Left lung (tissue), 10 donors: ENCODE results near the gene WHRN. TPM values are rescaled to one million over a fixed set of nuclear protein-coding genes. Genes with fewer than 3 reads are reported as not detected.

Experiments
- ATAC-seq: fragments of 200-7000 bp; cut with Tn5 transposase; one replicate; pipeline ENCODE4 v1.9.1; 2020; ENCODE audit warnings: moderate library complexity
- DNase-seq, 4 donors: peaks; one replicate each; pipeline ENCODE4 v3.0.0-alpha.2; 2013 to 2020
- H3K27ac ChIP-seq, 2 donors: fragments of 200-600 bp; sonication (generic) in 1 of 2; one replicate each; pipeline versions ENCODE4 v1.5.0 to v1.8.0; 2020 to 2021
- H3K27me3 ChIP-seq, 2 donors: fragments of 200-600 bp; sonication (generic) in 1 of 2; one replicate each; pipeline versions ENCODE4 v1.5.0 to v1.8.0; 2020 to 2021
- H3K36me3 ChIP-seq, 2 donors: fragments of 200-600 bp; sonication (generic) in 1 of 2; one replicate each; pipeline versions ENCODE4 v1.5.0 to v1.8.0; 2020 to 2021
- H3K4me1 ChIP-seq, 2 donors: fragments of 200-600 bp; one replicate each; pipeline ENCODE4 v1.8.0; 2021
- H3K4me3 ChIP-seq, 2 donors: fragments of 200-600 bp; sonication (generic) in 1 of 2; one replicate each; pipeline versions ENCODE4 v1.5.0 to v1.8.0; 2020 to 2021; ENCODE audit warnings: mild to moderate bottlenecking in 1 of 2
- H3K9me3 ChIP-seq, 2 donors: fragments of 200-600 bp; sonication (generic) in 1 of 2; one replicate each; pipeline versions ENCODE4 v1.5.0 to v1.8.0; 2020 to 2021
- intact Hi-C, 2 donors: fragments of 100-400 bp; cut with DNase I; formaldehyde crosslinking; loops; one replicate each; pipeline versions ENCODE4 v1.11.2 to v1.14.2; 2022
- polyA plus RNA-seq, 6 donors: library from polyadenylated mRNA; unstranded; fragments of 120-200 nt; gene quantifications; one replicate each; pipeline ENCODE4 v1.2.1, GENCODE V29; 2013; ENCODE audit not compliant: insufficient read length in 6 of 6
- total RNA-seq, 2 donors: library from RNA; stranded (reverse); fragmentation: NEBNext Ultra II Directional; extraction: Animal tissue kit (Norgen Biotek cat#: 25700); gene quantifications; one replicate each; pipeline ENCODE4 v1.2.1, GENCODE V29; 2021
- TF ChIP-seq, protein P1 (sequence below), 2 donors: fragments of 200-600 bp; sonication (generic) in 1 of 2; IDR thresholded peaks; one replicate each; pipeline versions ENCODE4 v1.5.0 to v1.8.0; 2021; ENCODE audit warnings: antibody characterized with exemption in 2 of 2
- donor health status: DM: no; HTN: yes; CAD: no.
- donor health status: DM: no; HTN: no; CAD: no.

The WHRN gene
- total and polyA plus RNA-seq, 8 donors, result 5.1 to 17.3 (median 10.7) TPM

DNA sequence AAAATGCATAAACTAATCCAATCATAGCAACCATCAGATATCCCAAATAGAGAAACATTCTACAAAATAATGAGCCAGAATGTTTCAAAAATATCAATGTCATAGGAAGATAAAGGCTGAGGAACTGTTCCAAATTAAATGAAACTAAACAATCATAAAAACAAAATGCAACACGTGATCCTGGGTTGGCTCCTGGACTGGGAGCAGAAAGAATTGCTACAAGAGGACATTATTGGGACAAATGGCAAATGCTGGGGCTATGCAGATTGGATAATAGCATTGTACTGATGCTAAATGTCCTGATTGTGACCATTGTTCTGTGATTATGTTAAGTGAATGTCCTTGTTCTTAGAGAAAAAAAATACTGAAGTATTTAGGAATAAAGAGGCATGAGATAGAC lies 63.3 kb downstream of the WHRN start:
- TF ChIP-seq, protein P1, sequence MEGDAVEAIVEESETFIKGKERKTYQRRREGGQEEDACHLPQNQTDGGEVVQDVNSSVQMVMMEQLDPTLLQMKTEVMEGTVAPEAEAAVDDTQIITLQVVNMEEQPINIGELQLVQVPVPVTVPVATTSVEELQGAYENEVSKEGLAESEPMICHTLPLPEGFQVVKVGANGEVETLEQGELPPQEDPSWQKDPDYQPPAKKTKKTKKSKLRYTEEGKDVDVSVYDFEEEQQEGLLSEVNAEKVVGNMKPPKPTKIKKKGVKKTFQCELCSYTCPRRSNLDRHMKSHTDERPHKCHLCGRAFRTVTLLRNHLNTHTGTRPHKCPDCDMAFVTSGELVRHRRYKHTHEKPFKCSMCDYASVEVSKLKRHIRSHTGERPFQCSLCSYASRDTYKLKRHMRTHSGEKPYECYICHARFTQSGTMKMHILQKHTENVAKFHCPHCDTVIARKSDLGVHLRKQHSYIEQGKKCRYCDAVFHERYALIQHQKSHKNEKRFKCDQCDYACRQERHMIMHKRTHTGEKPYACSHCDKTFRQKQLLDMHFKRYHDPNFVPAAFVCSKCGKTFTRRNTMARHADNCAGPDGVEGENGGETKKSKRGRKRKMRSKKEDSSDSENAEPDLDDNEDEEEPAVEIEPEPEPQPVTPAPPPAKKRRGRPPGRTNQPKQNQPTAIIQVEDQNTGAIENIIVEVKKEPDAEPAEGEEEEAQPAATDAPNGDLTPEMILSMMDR (IDR thresholded peaks at IDR 0.05), result no peak
- DNase-seq, result peak in 1 of 4 donors; percentile 24
- Histone ChIP-seq H3K27ac (no peak overlapping the region), H3K4me3 (no peak overlapping the region), H3K36me3 (no peaks in the 10 kb centered on the region), H3K27me3 (no peaks in the 10 kb centered on the region), H3K9me3 (no peaks in the 10 kb centered on the region), H3K4me1 (no peaks in the 10 kb centered on the region)
- intact Hi-C loops, result no loop called here
- no peak for ATAC-seq

DNA sequence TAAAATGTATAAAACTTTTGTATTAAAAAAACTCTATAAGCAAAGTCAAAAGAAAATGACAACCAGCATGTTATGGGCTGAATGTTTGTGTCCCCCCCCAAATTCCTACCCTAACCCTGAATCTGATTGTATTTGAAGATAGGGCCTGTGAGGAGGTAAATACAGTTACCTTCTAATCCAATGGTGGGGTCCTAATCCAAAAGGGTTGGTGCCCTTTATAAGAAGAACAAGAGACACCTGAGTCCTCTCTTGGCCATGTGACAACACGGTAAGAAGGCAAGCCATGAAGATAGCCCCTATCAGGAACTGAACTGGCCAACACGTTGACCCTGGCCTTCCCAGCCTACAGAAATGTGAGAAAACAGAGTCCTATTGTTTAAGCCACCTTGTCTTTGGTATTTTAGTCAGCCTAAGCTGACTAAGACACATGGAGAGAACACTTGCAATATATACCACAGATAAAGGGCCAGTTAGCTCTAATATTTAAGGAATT lies 67.8 kb downstream of the WHRN start:
- H3K27me3 ChIP-seq, result no peaks in the 10 kb centered on the region
- H3K9me3 ChIP-seq, result no peaks in the 10 kb centered on the region
- intact Hi-C loops, result no loop called here
- H3K4me1 ChIP-seq, result no peaks in the 10 kb centered on the region
- DNase-seq, result no peak
- no peaks in the 10 kb centered on the region for H3K36me3 ChIP-seq
- no peak for ATAC-seq
- no peak overlapping the region for H3K4me3 ChIP-seq
- H3K27ac ChIP-seq, result no peak overlapping the region
- TF ChIP-seq, protein P1 (IDR thresholded peaks at IDR 0.05), result no peak

DNA sequence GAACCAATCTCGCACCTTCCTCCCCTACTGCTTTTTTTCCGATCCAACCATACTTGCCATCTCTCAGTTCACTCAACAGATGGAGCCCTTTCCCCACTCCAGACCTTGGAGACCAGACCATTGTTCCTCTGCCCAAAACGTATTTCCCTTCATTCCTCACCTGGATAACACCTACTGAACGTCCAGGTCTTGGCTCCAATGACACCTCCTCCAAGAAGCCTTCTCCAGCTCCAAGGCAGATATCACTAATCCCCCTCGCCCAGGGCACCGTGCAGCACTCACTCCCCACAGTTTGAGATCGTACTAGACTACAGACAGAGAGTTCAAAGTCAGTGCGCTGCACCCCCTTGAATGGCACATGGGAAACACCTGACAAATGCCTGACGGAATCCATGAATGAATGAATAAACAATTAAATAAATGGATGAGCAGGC lies 70.4 kb downstream of the WHRN start:
- DNase-seq, result peak in 1 of 4 donors; percentile 44
- no peaks in the 10 kb centered on the region for H3K36me3 ChIP-seq
- H3K4me3 ChIP-seq, result no peak overlapping the region
- intact Hi-C loops, result no loop called here
- TF ChIP-seq, protein P1 (IDR thresholded peaks at IDR 0.05), result no peak
- no peaks in the 10 kb centered on the region for H3K4me1 ChIP-seq
- H3K9me3 ChIP-seq, result no peaks in the 10 kb centered on the region
- no peaks in the 10 kb centered on the region for H3K27me3 ChIP-seq
- H3K27ac ChIP-seq, result no peak overlapping the region
- ATAC-seq, result peak; percentile 52

DNA sequence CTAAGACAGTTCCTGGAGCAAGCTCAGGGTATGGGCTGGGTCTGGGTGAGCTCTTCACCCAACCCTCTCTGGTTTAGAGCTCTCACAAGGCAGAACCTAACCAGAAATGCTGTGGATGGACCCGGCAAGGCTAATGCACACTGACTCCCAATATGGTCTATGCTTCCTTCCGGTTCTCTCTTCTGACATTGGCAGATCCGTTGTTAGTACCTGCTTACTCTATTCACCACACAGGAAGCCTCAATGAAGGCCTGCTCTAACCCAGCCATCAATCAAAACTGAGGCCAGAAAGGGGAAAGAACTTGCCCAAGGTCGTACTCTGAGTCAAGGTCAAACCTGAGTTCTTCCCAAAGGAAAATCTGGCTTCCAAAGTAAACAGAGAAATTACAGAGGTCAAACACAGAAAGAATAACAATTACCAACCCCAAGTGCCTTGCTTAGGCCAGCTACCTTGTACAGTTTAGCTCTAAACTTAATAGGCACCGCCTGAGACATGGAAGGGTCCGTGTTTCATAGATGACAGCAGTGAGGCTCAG lies 71.5 kb downstream of the WHRN start:
- H3K4me3 ChIP-seq, result no peak overlapping the region
- no peak overlapping the region for H3K27ac ChIP-seq
- no peak for DNase-seq
- no peaks in the 10 kb centered on the region for H3K9me3 ChIP-seq
- ATAC-seq, result no peak
- no peaks in the 10 kb centered on the region for H3K27me3 ChIP-seq
- TF ChIP-seq, protein P1 (IDR thresholded peaks at IDR 0.05), result no peak
- intact Hi-C loops, result no loop called here
- no peaks in the 10 kb centered on the region for H3K4me1 ChIP-seq
- H3K36me3 ChIP-seq, result no peaks in the 10 kb centered on the region

DNA sequence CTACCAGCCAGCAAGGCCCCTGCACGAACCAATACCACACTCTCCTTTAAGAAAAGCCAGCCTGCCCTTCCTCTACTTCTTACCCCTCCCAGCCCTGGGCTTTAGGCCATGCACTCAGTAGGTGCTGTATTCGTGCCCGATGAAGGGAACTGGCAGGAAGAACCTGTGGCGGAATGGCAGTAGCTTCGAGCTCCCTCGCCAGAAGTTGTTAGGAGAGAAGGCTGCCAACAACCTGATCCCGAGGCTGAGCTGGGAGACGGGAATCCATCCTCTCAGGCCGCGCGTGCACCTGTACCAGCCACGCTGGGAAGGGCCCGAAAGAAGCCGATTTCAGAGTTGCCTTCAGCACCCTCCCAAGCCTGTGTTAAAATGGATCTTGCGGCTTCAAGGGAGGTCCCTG lies 72.2 kb downstream of the WHRN start:
- Histone ChIP-seq H3K27me3 (no peaks in the 10 kb centered on the region), H3K36me3 (no peaks in the 10 kb centered on the region), H3K4me3 (no peak overlapping the region), H3K9me3 (no peaks in the 10 kb centered on the region), H3K27ac (no peak overlapping the region), H3K4me1 (no peaks in the 10 kb centered on the region)
- TF ChIP-seq, protein P1 (IDR thresholded peaks at IDR 0.05), result no peak
- no peak for ATAC-seq
- no peak for DNase-seq
- intact Hi-C loops, result no loop called here
